ENCODE data around the gene FCRL3.

FCRL3 gene

DNA sequence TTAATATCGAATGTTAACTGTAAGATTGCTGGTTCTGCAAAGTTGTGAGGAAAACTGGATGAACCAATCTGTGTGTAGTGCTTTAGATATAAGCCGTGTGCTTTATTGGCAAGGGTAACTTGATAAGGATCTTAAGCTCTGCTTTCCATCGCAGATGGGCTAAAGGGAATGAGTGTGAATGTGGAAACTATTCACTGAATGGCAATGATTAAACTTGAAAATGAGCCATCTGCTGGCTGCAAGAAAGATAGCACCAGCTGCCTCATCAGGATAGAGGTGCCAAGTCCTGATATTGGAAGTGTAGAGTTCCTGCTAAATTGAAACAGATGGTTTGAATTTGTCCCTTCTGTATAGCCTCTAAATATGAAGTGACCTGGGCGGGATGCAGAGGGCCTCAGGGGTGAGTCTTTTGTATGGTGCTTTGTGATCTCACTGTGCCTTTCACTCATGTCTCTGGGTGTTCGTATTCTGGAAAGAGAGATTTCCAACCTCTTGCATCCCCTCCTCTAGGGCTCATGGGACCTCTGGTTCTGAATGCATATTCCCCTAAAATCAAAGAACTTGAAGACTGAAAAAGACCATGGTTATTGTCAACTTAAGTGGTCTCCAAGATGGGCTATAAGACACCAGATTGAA lies 9.2 kb downstream of the FCRL3 start:
- in situ Hi-C loops (cut with MboI; ENCODE audit: low sequenced_read_pairs), result no loop called here

DNA sequence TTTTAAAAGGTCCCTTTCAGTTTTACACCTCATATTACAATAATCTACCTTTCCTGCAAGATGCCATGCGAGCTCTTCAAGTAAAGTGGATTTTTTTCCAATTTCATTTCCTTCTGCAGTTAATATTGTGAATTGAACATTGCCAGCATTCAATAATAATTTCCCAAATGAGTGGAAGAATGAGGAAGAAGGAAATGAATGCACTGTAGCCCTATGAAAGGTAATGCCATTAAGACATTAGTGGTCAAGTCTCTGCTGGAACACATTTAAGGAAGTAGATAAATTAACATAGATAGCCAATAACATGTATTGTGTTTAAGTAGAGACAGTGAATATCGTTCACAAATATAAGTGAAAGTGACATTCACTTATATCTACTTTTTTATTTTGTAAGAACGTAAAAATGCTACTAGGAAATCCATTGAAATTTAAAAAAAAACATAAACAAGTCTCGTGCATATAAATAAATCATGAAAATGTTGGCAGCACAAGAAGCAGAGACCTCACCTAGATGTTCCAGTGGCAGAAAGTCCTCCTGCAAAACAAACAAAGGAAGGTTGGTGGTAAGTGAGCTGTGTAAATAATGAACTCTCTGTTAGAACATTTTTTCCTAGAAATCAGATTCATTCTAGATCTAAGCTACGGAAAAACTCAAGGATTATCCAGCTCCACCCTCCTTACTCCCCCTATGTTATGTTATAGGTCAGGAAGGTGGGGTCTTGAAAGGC lies 17.7 kb downstream of the FCRL3 start:
- in situ Hi-C loops (cut with MboI; ENCODE audit: low sequenced_read_pairs), result no loop called here

DNA sequence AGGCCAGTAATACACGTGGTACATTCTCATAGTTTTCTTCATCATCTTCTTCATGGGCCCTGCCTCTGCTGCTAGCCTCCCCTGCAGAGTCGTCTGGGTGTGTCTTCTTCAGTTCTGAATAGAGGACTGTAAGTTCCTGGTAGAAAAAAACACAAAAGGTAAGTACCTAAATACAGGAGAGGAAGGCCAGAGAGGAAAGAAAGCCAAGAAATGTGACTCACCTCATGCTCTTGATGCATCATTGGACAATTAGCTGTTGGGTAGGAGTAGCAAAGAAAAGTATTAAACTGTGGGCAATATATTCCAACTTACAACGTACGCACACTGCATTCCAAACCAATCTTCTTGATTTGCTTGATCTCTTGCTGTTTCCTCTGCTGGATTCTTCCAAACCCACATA lies 21.8 kb downstream of the FCRL3 start:
- in situ Hi-C loops (cut with MboI; ENCODE audit: low sequenced_read_pairs), result no loop called here

DNA sequence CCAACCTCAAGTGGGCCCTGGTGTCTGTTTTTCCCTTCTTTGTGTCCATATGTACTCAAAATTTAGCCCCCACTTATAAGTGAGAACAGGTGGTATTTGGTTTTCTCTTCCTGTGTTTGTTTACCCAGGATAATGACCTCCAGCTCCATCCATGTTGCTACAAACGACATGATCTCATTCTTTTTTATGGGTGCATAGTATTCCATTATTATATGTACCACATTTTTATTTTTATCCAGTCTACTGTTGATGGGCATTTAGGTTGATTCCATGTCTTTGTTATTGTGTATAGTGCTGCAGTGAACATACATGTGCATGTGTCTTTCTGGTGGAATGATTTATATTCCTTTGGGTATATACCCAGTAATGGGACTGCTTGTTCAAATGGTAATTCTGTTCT lies 27.6 kb downstream of the FCRL3 start:
- in situ Hi-C loops (cut with MboI; ENCODE audit: low sequenced_read_pairs), result no loop called here

DNA sequence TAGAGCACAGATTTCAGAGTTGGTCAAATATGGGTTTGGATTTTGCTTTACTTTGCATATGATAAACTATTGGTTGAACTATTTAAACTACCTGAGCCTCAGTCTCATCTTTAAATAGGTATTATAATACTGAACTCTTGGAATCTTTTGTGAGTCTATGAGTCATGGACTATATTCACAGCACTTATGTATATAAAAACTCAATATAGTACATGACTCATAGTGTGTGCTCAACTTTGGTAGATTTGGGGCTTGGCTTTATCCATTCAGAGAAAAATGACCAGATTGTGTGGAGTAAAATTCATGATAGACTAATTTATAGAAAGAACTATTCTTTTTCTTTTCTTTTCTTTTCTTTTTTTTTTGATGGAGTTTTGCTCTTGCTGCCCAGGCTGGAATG lies 28.7 kb downstream of the FCRL3 start:
- in situ Hi-C loops (cut with MboI; ENCODE audit: low sequenced_read_pairs), result no loop called here

DNA sequence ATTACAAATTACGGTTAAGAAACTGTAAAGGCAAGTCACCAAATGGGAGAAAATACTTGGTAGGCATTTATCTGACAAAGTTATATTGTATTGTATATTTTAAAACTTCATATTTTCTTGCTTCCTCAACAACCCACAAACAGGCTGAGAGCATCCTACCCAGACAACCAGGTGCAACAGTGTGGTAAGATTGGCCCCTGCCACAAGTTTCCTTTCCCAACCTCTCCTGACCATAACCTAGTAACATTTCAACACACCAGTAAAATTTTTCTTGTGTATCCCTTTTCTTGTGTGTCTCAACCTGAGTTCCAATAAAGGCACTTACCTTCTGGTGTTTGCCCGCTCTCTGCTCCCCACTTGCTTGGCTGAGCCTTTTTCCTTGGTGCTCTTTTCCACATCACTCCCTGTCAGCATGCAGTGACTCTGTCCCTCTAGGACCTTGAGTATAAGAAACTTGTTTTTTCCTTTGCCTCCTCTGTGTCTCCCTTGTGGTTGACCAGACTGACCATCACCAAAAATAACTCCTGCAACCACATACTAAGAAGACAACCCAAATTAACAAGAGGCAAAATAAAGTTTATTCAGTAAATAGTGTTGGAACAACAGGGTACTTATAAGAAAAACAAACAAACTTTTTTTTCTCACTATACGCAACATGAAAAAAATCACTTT lies 40.9 kb downstream of the FCRL3 start:
- in situ Hi-C loops (cut with MboI; ENCODE audit: low sequenced_read_pairs), result no loop called here

DNA sequence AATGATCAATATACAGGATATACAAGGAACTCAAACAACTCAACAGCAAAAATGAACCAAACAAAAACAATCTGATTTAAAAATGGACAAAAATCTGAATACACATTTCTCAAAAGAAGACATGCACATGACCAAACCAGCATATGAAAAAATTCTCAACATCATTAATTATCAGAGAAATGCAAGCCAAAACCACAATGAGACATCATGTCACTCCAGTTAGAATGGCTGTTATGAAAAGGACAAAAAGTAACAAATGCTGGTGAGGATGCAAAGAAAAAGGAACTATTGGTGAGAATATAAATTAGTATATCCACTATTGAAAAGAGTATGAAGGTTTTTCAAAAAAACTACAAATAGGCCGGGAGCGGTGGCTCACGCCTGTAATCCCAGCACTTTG lies 42.0 kb downstream of the FCRL3 start:
- in situ Hi-C loops (cut with MboI; ENCODE audit: low sequenced_read_pairs), result no loop called here

DNA sequence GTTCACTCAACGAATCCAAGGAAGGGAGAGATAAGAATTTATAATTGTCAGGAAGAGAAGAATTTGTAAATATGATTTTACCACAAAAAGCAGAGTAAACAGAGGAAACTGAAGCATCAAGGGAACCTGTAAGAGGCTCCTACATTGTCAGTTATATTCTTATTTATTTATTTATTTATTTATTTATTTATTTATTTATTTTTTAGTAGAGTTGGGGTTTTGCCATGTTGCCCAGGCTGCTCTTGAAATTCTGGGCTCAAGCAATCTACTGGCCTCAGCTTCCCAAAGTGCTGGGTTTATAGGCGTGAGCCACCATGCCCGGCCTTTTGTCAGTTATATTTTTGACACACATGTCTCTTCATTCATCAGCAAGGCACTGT lies 47.1 kb downstream of the FCRL3 start:
- in situ Hi-C loops (cut with MboI; ENCODE audit: low sequenced_read_pairs), result no loop called here

DNA sequence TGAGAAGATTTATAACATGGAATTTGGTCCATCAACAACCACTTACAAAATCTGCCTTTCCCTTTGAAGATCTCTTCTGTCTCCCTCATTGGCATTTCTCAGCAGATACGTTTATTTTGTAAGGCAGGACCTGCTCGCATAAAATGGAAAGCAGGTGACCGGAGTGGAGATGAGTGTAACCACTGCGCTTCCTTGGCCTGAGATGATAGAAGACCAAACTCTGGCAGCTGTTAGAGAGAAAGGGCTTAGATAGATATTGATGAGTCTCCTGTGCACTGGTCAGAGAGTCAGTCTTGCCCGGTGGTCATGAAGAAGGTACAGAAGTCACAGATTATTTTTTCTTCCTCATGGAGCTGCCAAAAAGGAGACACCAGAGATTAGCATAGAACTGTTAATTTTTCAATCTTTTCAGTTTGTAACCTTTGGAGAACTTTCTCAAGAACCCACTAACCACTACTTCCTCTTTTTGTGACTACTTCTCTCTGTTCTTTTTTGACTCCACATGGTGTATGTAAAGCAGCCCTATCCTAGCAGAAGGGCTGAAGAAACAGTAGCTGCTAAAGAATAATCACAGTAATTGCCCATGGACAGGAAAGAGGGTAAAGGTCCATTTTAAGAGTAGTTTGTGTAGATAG lies 47.6 kb downstream of the FCRL3 start:
- in situ Hi-C loops (cut with MboI; ENCODE audit: low sequenced_read_pairs), result no loop called here

DNA sequence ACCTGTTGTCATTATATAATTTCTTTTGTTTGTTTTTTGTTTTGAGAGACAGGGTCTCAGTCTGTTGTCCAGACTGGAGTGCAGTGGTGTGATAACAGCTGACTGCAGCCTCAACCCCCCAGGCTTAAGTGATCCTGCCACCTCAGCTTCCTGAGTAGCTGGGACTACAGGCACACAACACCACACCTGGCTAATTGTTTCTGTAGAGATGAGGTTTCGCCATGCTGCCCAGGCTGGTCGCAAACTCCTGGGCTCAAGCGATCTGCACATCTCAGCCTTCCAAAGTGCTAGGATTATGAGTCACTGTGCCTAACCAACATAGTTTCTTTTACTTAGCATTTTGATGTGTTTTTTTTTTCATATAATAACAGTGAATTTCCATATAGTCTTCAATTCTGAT lies 52.3 kb downstream of the FCRL3 start:
- in situ Hi-C loops (cut with MboI; ENCODE audit: low sequenced_read_pairs), result no loop called here

DNA sequence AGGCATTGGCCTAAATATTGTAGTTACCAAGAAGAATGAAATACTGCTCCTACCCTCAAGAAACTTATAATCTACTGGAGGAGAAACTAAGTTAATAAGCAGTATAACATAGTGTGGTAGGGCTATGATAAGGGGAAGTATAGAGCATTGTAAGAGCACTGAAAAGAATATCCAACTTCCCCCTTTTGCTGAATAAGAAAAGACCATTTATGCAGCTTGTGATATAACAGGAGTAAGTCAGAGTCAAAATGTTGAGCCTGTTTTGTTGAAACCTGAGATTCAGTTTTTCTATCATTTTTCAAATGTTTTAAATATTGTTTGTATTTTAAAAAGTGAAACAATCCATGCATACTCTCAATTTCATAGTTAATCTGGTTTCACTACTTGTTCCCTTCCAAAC lies 54.4 kb downstream of the FCRL3 start:
- in situ Hi-C loops (cut with MboI; ENCODE audit: low sequenced_read_pairs), result no loop called here

DNA sequence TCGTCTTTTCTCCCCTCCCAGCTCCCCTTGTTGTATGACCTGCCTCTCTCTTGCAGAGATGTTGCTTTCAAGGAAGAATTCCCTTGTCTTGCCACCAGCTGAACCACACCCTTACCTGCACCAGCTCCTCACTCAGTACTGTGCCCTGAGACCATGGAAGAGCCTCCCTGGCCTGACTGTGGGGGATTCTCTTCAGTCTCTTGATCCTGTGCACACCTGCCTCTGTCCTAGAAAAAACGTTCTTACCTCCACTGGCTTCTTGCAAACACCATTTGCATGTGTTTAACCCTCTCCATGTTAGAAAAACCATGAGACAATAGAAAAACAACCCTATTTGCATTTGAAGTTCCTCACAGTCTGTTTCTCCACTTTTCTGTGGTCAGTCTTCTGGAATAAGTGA lies 59.4 kb downstream of the FCRL3 start:
- in situ Hi-C loops (cut with MboI; ENCODE audit: low sequenced_read_pairs), result no loop called here

DNA sequence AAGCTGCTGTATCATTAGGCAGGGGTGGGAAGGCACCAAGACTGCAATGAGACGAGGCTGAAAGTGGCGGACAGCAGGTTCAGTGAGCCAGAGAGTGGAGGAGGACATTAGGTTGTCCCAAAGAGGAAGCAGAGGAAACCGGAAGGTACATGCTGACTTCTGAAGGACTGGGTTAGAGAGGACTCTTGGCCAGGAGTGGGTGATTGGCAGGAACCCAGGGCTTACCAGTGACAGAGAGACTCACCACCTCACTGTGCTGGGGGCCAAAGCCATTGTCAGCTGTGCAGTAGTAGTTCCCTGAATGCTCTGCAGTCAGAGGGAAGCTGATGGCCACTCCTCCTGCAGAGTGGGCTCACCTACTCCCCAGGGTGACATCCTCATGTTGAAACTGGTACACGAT lies 60.8 kb downstream of the FCRL3 start:
- in situ Hi-C loops (cut with MboI; ENCODE audit: low sequenced_read_pairs), result no loop called here

DNA sequence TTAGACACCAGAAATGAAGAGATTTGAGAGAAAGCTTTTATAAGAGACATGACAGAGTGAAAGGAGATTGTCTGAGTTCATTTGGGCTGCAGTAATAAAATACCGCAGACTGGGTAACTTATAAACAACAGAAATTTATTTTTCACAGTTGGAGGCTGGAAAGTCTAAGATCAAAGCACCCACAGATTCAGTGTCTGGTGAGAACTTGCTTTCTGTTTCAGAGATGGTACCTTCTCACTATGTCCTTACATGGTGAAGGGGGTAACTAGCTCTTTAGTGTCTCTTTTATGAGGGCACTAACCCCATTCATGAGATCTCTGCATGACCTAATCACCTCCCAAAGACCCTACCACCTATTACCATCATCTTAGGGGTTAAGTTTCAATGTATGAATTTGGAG lies 71.8 kb downstream of the FCRL3 start:
- in situ Hi-C loops (cut with MboI; ENCODE audit: low sequenced_read_pairs), result no loop called here
